Inferior parietal cortex (tissue), 1 donor: Measurements from ENCODE around the gene TSPY9.
"Not testable (repeated sequence)": the region's sequence is repeated elsewhere in the genome, so short reads cannot be mapped to it uniquely, and the experiment has no call there.

Experiments used
- DNase-seq: peaks from one replicate; pipeline ENCODE4 v3.0.0-alpha.2; 2016; ENCODE audit errors: extremely low spot score

The TSPY9 gene

GRCh38 chrY:9486967-9487366 is at the start of gene TSPY9:
Gene TSPY9 (plus strand): TSS chrY:9487267. CDS start chrY:9487313, 46 bp downstream.
- not testable (repeated sequence) for DNase-seq

DNA sequence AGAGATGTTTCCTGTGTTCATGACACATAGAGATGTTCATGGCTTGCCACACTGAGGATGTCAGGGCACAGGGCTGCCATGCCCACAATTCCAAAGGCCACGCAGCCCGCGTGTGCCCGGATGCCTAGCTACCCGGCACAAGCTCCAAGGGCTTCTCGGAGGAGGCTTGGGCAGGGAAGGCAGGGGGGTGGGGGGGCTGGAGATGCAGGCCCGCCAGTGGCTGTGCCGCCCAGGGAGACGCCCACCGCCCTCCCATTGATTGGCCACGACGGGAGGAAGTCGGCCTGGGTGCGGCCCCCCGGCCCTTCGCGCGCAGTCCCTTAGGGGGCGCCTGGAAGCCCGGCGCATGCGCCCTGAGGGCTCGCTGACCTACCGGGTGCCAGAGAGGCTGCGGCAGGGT is 20.4 kb upstream of the TSPY9 start, which contains the start of gene TSPY1:
TSS of gene TSPY1 (plus strand) at position 301 of the 400 bp plus-strand sequence. CDS start at position 347, 46 bp downstream.
- not testable (repeated sequence) for DNase-seq

- DNase-seq: not testable (repeated sequence)
Observed at GRCh38 chrY:9504396-9504795, 17.3 kb downstream of the TSPY9 start.

DNA sequence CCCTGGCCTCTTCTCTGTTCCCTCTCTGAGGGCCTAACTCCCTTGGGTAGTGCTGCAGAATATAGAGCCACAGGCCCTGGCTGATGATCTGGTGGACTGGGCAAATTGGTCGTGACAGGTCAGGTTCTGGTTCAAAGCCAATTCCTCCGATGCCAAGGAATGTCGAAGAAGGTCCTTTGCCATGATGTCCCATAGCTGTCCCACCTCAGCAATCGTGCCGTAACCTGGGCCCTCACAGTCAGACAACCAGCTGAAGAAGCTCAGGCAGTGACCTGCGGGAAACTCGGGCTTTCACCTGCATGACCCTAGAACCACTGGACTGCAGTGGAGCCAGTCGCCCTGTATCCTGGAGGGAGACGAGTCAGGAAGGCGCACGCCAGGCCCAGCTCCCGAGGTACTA is 29.2 kb downstream of the TSPY9 start:
- not testable (repeated sequence) for DNase-seq

DNA sequence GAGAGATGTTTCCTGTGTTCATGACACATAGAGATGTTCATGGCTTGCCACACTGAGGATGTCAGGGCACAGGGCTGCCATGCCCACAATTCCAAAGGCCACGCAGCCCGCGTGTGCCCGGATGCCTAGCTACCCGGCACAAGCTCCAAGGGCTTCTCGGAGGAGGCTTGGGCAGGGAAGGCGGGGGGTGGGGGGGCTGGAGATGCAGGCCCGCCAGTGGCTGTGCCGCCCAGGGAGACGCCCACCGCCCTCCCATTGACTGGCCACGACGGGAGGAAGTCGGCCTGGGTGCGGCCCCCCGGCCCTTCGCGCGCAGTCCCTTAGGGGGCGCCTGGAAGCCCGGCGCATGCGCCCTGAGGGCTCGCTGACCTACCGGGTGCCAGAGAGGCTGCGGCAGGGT is 40.5 kb downstream of the TSPY9 start, which contains the start of gene TSPY10:
TSS of gene TSPY10 (plus strand) at position 301 of the 400 bp plus-strand sequence. CDS start at position 347, 46 bp downstream.
- DNase-seq: not testable (repeated sequence)
